Fibroblast of skin of right quadriceps (primary cell): ENCODE measurements around the gene SULT1B1.

Source experiments
- DNase-seq: peaks from one replicate; pipeline ENCODE4 v3.0.0-alpha.2; 2013

Gene SULT1B1

GRCh38 chr4:69748173-69748572, 12.2 kb downstream of the SULT1B1 start:
- peak; percentile 23 for DNase-seq

- DNase-seq: no peak
These were observed 16.3 kb downstream of the SULT1B1 start for GRCh38 chr4:69744157-69744478.

- no peak for DNase-seq
These were observed 16.8 kb downstream of the SULT1B1 start for GRCh38 chr4:69743476-69744156.

- no peak for DNase-seq
These were observed 17.8 kb downstream of the SULT1B1 start for GRCh38 chr4:69742596-69742995.

GRCh38 chr4:69738872-69739271, 21.5 kb downstream of the SULT1B1 start:
- no peak for DNase-seq

- no peak for DNase-seq
These were observed 25.3 kb downstream of the SULT1B1 start for GRCh38 chr4:69735119-69735518.

- DNase-seq: peak; percentile 80
These were observed 28.6 kb downstream of the SULT1B1 start for GRCh38 chr4:69731847-69732246.

GRCh38 chr4:69731241-69731640, 29.2 kb downstream of the SULT1B1 start:
- peak; percentile 72 for DNase-seq

- no peak for DNase-seq
These were observed 30.4 kb downstream of the SULT1B1 start for GRCh38 chr4:69730002-69730401.

- DNase-seq: peak; percentile 50
These were observed 32.5 kb downstream of the SULT1B1 start for GRCh38 chr4:69727926-69728325.

- no peak for DNase-seq
These were observed 33.0 kb downstream of the SULT1B1 start for GRCh38 chr4:69727426-69727825.

- DNase-seq: no peak
These were observed 33.4 kb downstream of the SULT1B1 start for GRCh38 chr4:69726971-69727370.

GRCh38 chr4:69718396-69719271, 41.8 kb downstream of the SULT1B1 start:
- DNase-seq: peak; percentile 42

GRCh38 chr4:69717778-69718177, 42.6 kb downstream of the SULT1B1 start:
- no peak for DNase-seq

GRCh38 chr4:69716654-69717053, 43.8 kb downstream of the SULT1B1 start:
- DNase-seq: no peak

GRCh38 chr4:69714086-69714485, 46.3 kb downstream of the SULT1B1 start:
- DNase-seq: no peak

- DNase-seq: peak; percentile 47
These were observed 46.8 kb downstream of the SULT1B1 start for GRCh38 chr4:69713593-69713992.

- DNase-seq: no peak
These were observed 49.8 kb downstream of the SULT1B1 start for GRCh38 chr4:69710580-69710979.

GRCh38 chr4:69708211-69708610, 52.2 kb downstream of the SULT1B1 start:
- DNase-seq: peak; percentile 28

- no peak for DNase-seq
These were observed 52.6 kb downstream of the SULT1B1 start for GRCh38 chr4:69707807-69708206.

GRCh38 chr4:69702201-69702600, 58.2 kb downstream of the SULT1B1 start:
- DNase-seq: no peak

GRCh38 chr4:69701696-69702095, 58.7 kb downstream of the SULT1B1 start:
- DNase-seq: peak; percentile 3

GRCh38 chr4:69697536-69698242, 62.7 kb downstream of the SULT1B1 start:
- no peak for DNase-seq

GRCh38 chr4:69689599-69689998, 70.8 kb downstream of the SULT1B1 start:
- DNase-seq: peak; percentile 37
